Right atrium auricular region (tissue), 2 donors: Measurements from ENCODE around the gene FBLN5. TPM values are rescaled to one million over a fixed set of nuclear protein-coding genes. Genes with fewer than 3 reads are reported as not detected.
"Not testable (repeated sequence)": the region's sequence is repeated elsewhere in the genome, so short reads cannot be mapped to it uniquely, and the experiment has no call there.

Experiments used
- DNase-seq: peaks from one replicate; pipeline ENCODE4 v3.0.0-alpha.2; 2019; ENCODE audit warnings: low spot score
- H3K27ac ChIP-seq, 2 donors: fragments of 200-600 bp; sonication (generic); 1 replicate in 1 of 2; 2 replicates in 1 of 2; pipeline ENCODE4 v1.5.1; 2016 to 2019
- H3K27me3 ChIP-seq, 2 donors: fragments of 200-600 bp; sonication (generic); one replicate each; pipeline versions ENCODE4 v1.5.1 to v1.6.0; 2017 to 2019
- H3K36me3 ChIP-seq: fragments of 200-600 bp; sonication (generic); one replicate; pipeline ENCODE4 v1.5.1; 2016
- H3K4me1 ChIP-seq, 2 donors: fragments of 200-600 bp; sonication (generic); one replicate each; pipeline versions ENCODE4 v1.5.1 to v1.6.0; 2017 to 2019
- H3K4me3 ChIP-seq, 2 donors: fragments of 200-600 bp; sonication (generic); 1 replicate in 1 of 2; 2 replicates in 1 of 2; pipeline ENCODE4 v1.5.1; 2017 to 2019; ENCODE audit warnings: mild to moderate bottlenecking in 1 of 2, moderate library complexity in 1 of 2
- H3K9me3 ChIP-seq, 2 donors: fragments of 200-600 bp; sonication (generic); one replicate each; pipeline ENCODE4 v1.5.1; 2019
- total RNA-seq, 2 donors: library from RNA; depleted of rRNA; stranded (reverse); fragments of >200 nt; gene quantifications; one replicate each; pipeline ENCODE4 v1.1.0, GENCODE V29; 2016
- TF ChIP-seq, protein P1 (sequence below), 2 donors: fragments of 200-600 bp; sonication (generic); IDR thresholded peaks; one replicate each; pipeline ENCODE4 v1.5.1; 2019; ENCODE audit warnings: antibody characterized with exemption in 2 of 2

Gene FBLN5
- total RNA-seq, 2 donors from 2014 or later: 125 to 132 TPM

DNA sequence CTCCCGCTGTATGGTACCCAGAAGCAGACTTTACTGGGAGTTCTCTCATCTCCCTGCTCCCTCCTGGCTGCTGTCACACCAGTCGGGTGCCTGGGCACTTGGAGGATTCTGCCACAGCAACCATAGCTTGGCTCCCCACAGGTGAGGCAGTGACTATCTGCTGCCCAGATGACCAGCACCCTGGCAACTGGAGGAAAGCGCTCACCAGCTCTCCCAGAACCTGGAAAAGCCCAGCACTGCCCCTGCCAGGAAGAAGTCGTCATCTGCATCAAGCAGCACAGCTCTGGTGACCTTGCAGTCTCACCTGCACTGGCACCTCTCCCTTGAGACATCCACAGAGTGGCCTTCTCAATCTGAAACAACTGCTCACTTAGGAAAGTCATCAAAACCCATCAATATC is 48.3 kb downstream of the FBLN5 start:
- DNase-seq: no peak
- Histone ChIP-seq H3K27me3 (no peaks in the 10 kb centered on the region), H3K36me3 (no peaks in the 10 kb centered on the region), H3K4me3 (no peak overlapping the region), H3K27ac (peak overlapping the region; percentile 57 to 72), H3K4me1 (peaks cover 0 to 29% of the 10 kb centered on the region in 2 donors), H3K9me3 (no peaks in the 10 kb centered on the region)
- TF ChIP-seq, protein P1, sequence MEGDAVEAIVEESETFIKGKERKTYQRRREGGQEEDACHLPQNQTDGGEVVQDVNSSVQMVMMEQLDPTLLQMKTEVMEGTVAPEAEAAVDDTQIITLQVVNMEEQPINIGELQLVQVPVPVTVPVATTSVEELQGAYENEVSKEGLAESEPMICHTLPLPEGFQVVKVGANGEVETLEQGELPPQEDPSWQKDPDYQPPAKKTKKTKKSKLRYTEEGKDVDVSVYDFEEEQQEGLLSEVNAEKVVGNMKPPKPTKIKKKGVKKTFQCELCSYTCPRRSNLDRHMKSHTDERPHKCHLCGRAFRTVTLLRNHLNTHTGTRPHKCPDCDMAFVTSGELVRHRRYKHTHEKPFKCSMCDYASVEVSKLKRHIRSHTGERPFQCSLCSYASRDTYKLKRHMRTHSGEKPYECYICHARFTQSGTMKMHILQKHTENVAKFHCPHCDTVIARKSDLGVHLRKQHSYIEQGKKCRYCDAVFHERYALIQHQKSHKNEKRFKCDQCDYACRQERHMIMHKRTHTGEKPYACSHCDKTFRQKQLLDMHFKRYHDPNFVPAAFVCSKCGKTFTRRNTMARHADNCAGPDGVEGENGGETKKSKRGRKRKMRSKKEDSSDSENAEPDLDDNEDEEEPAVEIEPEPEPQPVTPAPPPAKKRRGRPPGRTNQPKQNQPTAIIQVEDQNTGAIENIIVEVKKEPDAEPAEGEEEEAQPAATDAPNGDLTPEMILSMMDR (IDR thresholded peaks at IDR 0.05): no peak

- Histone ChIP-seq H3K27ac (peak overlapping the region; percentile 49 to 61), H3K36me3 (no peaks in the 10 kb centered on the region), H3K9me3 (no peaks in the 10 kb centered on the region), H3K27me3 (no peaks in the 10 kb centered on the region), H3K4me3 (no peak overlapping the region), H3K4me1 (peaks cover 0 to 29% of the 10 kb centered on the region in 2 donors)
- TF ChIP-seq, protein P1 (IDR thresholded peaks at IDR 0.05): no peak
- no peak for DNase-seq
Measured at GRCh38 chr14:91898372-91898771, 49.1 kb downstream of the FBLN5 start.

GRCh38 chr14:91897716-91898115 is 49.8 kb downstream of the FBLN5 start:
- H3K4me3 ChIP-seq, H3K36me3 ChIP-seq, H3K9me3 ChIP-seq, H3K27me3 ChIP-seq, DNase-seq: not testable (repeated sequence)
- Histone ChIP-seq H3K27ac (peak overlapping the region; percentile 49 to 61), H3K4me1 (peaks cover 0 to 31% of the 10 kb centered on the region in 2 donors)

DNA sequence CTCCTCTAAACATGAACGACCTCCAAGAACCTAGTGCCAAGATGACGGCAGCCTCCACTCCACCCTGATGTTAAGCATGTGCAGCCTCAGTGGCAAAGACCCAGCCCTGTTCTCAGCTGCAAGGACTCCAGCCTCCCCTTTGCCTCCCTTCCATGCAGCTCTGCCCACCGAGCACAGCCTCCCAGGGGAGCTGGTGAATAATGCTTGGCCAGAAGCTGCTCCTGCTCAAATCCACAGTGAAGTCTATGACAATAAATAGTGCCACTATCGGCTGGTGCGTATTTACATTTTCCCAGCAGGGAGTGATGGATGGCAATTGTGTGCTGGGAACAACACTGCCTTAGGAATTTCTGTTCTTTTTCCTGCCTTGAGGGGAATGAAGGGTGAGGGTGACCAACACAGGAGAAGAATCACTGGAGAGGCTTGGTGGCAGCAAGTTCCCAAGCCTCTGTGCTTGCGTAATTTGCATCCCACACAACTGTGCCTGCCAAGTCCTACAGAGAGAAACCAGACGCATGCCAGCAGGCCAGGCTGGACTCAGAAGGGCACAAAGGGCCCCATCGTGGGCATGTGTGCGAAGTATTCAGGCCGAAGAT is 50.3 kb downstream of the FBLN5 start:
- Histone ChIP-seq H3K36me3 (no peaks in the 10 kb centered on the region), H3K9me3 (no peaks in the 10 kb centered on the region), H3K27ac (peak overlapping the region; percentile 49 to 61), H3K27me3 (no peaks in the 10 kb centered on the region), H3K4me1 (peaks cover 0 to 36% of the 10 kb centered on the region in 2 donors), H3K4me3 (no peak overlapping the region)
- TF ChIP-seq, protein P1 (IDR thresholded peaks at IDR 0.05): no peak
- no peak for DNase-seq

- no peak for DNase-seq
- Histone ChIP-seq H3K4me3 (no peak overlapping the region), H3K9me3 (no peaks in the 10 kb centered on the region), H3K27ac (peak overlapping the region; percentile 49 to 61), H3K4me1 (peaks cover 0 to 39% of the 10 kb centered on the region in 2 donors), H3K36me3 (no peaks in the 10 kb centered on the region), H3K27me3 (no peaks in the 10 kb centered on the region)
- TF ChIP-seq, protein P1 (IDR thresholded peaks at IDR 0.05): no peak
Measured at GRCh38 chr14:91896419-91896818, 51.1 kb downstream of the FBLN5 start.

GRCh38 chr14:91893669-91894068 is 53.8 kb downstream of the FBLN5 start:
- H3K4me1 ChIP-seq: peaks cover 0 to 58% of the 10 kb centered on the region in 2 donors

More at GRCh38 chr14:91893669-91894068, 53.8 kb downstream of the FBLN5 start:
- H3K27me3 ChIP-seq: no peaks in the 10 kb centered on the region
- no peak overlapping the region for H3K4me3 ChIP-seq
- TF ChIP-seq, protein P1 (IDR thresholded peaks at IDR 0.05): no peak
- H3K27ac ChIP-seq: peak overlapping the region; percentile 32 to 49
- no peaks in the 10 kb centered on the region for H3K9me3 ChIP-seq
- H3K36me3 ChIP-seq: no peaks in the 10 kb centered on the region
- no peak for DNase-seq
